HG03196 (cell line): ENCODE data around the gene ZNF587B.
"Not testable (repeated sequence)": the region's sequence is repeated elsewhere in the genome, so short reads cannot be mapped to it uniquely, and the experiment has no call there.

Experiments used
- ATAC-seq: cut with Tn5 transposase; IDR thresholded peaks from one replicate; pipeline ENCODE4 v1.9.1; 2021; ENCODE audit not compliant: unreplicated experiment

The ZNF587B gene

DNA sequence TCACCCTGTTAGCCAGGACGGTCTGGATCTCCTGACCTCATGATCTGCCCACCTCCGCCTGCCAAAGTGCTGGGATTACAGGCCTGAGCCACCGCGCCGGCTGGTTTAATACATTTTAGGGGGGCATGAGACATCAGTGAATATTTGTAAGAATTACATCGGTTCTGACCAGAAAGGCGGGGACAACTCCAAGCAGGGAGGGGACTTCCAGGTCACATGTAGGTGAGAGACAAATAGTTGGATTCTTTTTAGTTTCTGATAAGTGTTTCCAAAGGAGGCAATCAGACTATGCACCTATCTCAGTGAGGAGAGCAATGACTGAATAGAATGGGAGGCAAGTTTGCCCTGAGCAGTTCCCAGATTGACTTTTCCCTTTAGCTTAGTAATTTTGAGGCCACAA lies 11.7 kb upstream of the ZNF587B start:
- no peak for ATAC-seq

- peak; percentile 82 for ATAC-seq
Observed at GRCh38 chr19:57819475-57820148, 10.5 kb upstream of the ZNF587B start.

DNA sequence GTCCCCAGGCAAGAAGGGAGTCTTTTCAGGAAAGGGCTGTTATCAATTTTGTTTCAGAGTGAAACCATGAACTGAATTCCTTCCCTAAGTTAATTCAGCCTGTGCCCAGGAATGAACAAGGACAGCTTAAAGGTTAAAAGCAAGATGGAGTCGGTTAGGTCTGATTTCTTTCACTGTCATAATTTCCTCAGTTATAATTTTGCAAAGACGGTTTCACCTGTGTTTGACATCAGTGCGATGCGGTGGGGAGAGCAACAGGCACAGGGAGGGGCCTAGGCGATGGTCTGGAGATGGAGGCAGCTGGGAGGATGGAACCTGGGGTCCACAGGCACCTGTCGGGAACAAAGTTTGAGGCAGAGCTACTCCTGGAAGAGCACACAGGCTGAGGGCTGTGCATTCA lies 9.5 kb upstream of the ZNF587B start:
- ATAC-seq: no peak

- not testable (repeated sequence) for ATAC-seq
Observed at GRCh38 chr19:57821095-57821494, 9.0 kb upstream of the ZNF587B start.

DNA sequence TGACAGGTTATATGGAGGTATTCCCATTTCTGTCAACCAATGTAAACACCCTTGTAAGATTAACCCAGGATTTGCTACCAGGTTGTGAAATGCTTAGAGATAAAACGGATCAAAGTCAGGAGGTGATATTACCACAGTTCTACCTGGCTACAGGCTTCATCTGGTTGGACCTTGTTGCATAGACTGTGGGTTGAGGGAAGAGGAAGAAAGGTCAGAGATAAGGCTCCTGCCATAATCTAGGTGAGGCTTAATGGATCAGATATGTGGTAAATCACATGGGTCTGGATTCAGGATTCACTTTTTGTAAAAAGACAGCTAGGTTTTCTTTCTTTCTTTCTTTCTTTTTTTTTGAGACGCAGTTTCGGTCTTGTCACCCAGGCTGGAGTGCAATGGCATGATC lies 8.6 kb upstream of the ZNF587B start:
- ATAC-seq: not testable (repeated sequence)

- not testable (repeated sequence) for ATAC-seq
Observed at GRCh38 chr19:57823155-57823554, 6.9 kb upstream of the ZNF587B start.

DNA sequence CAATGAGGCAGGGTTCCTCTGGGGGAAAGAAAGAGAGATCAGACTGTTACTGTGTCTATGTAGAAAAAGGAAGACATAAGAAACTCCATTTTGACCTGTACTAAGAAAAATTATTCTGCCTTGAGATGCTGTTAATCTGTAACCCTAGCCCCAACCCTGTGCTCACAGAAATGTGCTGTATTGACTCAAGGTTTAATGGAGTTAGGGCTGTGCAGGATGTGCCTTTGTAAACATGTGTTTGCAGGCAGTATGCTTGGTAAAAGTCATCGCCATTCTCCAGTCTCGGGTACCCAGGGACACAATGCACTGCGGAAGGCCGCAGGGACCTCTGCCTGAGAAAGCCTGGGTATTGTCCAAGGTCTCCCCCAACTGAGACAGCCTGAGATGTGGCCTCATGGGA lies 6.5 kb upstream of the ZNF587B start:
- not testable (repeated sequence) for ATAC-seq

DNA sequence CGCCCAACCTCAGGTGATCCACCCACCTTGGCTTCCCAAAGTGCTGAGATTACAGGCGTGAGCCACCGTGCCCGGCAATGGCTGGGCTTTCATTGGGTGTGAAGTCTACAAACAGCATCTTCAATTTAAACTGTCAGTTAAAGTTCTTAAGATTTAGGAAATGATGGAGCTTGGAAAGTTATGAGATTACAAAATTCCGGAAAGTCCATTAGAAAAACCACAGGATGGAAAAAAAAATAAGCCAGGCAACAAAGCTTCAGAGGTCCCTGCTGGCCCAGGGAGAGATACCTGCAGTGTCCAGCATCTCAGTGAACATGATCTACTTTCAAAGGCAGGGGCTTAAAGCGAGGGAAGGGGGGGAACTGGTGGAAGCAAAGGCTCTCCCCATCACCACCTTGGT lies 4.6 kb upstream of the ZNF587B start:
- no peak for ATAC-seq

GRCh38 chr19:57829316-57829715 lies 783 bp upstream of the ZNF587B start:
- ATAC-seq: no peak

DNA sequence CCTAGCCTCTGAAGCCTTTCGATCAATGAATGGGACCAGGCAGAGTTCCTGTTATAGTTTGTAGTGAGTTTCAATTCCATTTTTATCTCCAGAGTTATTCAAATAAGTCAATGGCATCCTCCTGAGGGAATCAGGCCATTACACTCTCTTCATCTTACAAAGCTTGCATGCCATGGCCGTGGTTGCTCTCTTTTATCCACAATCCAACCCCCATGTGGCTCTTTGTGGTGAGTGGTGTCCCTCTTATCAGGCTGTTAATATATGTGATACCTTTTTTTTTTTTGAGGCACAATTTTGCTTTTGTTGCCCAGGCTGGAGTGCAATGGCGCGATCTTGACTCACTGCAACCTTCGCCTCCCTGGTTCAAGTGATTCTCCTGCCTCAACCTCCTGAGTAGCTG lies 6.9 kb downstream of the ZNF587B start:
- ATAC-seq: not testable (repeated sequence)

- not testable (repeated sequence) for ATAC-seq
Observed at GRCh38 chr19:57838622-57839191, 8.6 kb downstream of the ZNF587B start.

DNA sequence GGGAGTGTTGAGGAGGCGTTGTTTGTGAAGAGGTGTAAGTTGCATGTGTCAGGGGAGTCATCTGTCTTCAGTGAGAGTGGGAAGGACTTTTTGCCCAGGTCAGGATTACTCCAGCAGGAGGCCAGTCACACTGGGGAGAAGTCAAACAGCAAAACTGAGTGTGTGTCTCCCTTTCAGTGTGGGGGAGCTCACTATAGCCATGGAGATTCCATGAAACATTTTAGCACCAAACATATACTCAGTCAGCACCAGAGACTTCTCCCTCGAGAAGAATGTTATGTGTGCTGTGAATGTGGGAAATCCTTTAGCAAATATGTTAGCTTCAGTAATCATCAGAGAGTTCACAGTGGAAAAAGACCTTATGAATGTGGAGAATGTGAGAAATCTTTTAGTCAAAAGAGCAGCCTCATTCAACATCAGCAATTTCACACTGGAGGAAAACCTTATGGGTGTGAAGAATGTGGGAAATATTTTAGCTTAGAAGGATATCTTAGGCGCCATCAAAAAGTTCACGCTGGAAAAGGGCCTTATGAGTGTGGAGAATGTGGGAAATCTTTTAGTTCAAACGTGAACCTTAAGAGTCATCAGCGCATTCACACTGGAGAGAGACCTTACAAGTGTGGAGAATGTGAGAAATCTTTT lies 11.1 kb downstream of the ZNF587B start:
- no peak for ATAC-seq

- not testable (repeated sequence) for ATAC-seq
Observed at GRCh38 chr19:57847164-57847563, 17.1 kb downstream of the ZNF587B start.

- ATAC-seq: peak; percentile 23
Observed at GRCh38 chr19:57849162-57849665, 19.1 kb downstream of the ZNF587B start.

GRCh38 chr19:57849666-57850473 lies 19.8 kb downstream of the ZNF587B start, which contains the start of gene ZNF587:
Gene ZNF587, plus strand, starts transcription at chr19:57849859. Its CDS starts 180 bp downstream, at chr19:57850039.
- peak; percentile 94 for ATAC-seq

- no peak for ATAC-seq
Observed at GRCh38 chr19:57850553-57851017, 20.5 kb downstream of the ZNF587B start.

DNA sequence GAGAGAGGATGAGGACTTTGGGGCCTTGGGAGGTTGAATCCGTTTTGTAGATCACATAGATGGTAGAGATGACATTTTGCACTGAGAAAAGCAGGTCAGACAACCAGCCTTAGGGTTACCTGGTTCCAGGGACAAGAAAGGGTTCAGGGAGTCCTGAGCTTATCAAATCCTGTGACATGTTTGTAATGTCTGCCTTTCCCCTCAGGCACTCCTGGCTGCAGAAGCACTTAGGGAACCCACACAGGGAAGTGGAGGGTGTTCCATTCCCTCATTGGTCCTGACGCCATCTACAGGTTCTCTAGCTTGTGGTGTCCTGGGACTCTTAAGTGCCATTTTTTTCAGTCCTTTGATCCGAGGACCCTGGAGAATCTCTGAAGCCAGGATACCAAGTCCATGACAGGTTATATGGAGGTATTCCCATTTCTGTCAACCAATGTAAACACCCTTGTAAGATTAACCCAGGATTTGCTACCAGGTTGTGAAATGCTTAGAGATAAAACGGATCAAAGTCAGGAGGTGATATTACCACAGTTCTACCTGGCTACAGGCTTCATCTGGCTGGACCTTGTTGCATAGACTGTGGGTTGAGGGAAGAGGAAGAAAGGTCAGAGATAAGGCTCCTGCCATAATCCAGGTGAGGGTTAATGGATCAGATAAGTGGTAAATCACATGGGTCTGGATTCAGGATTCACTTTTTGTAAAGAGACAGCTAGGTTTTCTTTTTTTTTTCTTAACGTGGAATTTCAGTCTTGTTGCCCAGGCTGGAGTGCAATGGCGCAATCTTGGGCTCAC lies 21.9 kb downstream of the ZNF587B start:
- ATAC-seq: not testable (repeated sequence)

DNA sequence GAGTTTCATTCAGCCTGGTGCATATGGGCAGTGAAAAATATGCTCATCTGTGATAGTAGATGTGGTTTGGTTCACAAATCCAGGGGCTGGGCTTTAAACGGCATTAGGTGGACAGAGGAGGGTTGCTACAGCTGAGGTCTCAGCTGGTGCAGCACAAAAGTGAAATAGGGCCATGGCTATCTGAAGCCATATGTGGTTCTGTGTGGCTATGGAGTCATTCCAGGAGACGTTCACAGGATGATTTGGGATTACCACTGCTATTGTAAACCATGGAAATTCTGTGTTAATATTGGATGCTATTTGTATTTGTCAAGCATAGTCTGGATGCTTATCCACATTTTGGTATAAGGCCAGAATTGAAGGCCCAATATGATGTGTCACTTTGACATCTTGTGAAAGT lies 24.0 kb downstream of the ZNF587B start:
- ATAC-seq: not testable (repeated sequence)

DNA sequence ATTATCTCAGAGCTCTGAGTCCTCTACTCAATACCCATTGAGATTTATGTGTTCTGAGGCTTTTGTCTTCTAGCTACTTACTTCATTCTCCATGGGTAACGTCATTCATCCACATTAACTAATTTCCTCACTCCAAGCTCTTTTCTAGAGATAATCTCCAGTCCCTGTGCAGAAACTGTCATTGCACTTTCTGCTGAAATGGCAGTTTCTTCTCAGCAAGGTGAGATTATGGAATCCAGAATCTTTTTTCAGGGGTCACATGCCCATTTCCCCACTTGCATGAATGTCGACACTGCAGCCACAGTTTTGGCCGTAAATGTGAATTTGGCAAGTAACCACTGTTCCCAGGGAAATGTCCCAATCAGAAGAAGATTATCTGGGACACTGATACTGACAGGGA lies 32.3 kb downstream of the ZNF587B start:
- not testable (repeated sequence) for ATAC-seq

DNA sequence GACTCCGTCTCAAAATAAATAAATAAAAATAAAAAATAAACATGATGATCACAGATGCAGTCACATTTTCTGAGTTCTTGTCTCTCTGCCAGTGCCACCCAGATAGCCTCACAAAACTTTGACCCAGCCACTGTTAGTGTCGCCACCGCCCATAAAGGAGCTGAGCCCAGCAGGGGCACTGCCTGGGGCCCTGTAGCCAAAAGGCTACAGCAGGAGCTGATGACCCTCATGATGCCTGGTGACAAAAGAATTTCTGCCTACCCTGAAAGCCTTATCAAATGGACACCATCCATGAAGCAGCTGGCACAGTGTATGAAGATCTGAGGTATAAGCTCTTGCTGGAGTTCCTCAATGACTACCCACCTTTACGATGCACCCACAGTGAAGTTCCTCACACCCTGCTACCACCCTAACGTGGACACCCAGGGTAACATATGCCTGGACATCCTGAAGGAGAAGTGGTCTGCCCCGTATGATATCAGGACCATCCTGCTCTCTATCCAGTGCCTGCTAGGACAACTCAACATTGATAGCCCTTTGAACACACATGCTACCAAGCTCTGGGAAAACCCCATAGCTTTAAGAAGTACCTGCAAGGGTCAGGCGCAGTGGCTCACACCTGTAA lies 37.9 kb downstream of the ZNF587B start:
- ATAC-seq: no peak
